HG03521 (cell line): ENCODE results near the gene GAGE13.
"Not testable (repeated sequence)": the region's sequence is repeated elsewhere in the genome, so short reads cannot be mapped to it uniquely, and the experiment has no call there.

Experiments
- ATAC-seq: cut with Tn5 transposase; IDR thresholded peaks from one replicate; pipeline ENCODE4 v1.9.1; 2021; ENCODE audit warnings: mild to moderate bottlenecking, moderate library complexity; ENCODE audit not compliant: unreplicated experiment

GAGE13 gene

DNA sequence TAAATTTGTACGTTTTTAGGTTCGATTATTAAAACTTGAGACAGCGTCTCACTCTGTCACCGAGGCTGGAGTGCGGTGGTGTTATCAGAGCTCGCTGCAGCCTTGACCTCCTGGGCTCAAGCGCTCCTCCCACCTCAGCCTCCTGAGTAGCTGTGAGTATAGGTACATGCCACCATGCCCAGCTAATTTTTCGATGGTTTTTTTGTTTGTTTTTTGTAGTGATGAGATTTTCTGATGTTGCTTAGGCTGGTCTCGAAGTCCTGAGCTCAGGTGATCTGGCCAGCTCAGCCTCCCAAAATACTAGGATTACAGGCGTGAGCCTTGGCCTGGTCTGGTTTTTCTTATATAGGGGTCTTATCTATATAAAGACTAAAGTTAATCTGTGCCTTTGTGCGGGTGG lies 961 bp upstream of the GAGE13 start:
- ATAC-seq, result not testable (repeated sequence)

DNA sequence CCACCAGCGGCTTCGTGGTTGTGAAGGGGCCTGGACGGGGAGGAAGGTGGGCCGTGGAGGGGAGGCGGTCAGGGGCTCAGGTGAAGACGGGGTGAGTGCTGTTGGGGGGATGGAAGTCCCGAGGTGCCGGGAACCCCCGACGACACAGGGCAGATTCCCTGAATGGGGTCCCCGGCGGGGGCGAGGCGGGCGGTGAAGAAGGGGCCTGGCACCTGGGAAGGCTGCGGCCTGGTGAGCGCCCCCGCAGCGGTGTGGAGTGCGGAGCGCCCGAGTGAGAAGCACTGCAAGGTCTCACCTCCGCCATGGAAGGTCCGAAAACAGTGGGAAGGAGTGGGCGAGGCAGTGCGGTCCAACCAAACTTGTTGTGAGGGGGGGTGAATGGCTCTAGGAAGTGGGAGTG lies 459 bp downstream of the GAGE13 start:
- ATAC-seq, result not testable (repeated sequence)

DNA sequence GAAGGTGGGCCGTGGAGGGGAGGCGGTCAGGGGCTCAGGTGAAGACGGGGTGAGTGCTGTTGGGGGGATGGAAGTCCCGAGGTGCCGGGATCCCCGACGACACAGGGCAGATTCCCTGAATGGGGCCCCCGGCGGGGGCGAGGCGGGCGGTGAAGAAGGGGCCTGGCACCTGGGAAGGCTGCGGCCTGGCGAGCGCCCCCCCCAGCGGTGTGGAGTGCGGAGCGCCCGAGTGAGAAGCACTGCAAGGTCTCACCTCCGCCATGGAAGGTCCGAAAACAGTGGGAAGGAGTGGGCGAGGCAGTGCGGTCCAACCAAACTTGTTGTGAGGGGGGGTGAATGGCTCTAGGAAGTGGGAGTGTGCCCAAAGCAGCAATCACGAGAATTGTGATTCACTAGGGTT lies 10.1 kb downstream of the GAGE13 start:
- ATAC-seq, result not testable (repeated sequence)

DNA sequence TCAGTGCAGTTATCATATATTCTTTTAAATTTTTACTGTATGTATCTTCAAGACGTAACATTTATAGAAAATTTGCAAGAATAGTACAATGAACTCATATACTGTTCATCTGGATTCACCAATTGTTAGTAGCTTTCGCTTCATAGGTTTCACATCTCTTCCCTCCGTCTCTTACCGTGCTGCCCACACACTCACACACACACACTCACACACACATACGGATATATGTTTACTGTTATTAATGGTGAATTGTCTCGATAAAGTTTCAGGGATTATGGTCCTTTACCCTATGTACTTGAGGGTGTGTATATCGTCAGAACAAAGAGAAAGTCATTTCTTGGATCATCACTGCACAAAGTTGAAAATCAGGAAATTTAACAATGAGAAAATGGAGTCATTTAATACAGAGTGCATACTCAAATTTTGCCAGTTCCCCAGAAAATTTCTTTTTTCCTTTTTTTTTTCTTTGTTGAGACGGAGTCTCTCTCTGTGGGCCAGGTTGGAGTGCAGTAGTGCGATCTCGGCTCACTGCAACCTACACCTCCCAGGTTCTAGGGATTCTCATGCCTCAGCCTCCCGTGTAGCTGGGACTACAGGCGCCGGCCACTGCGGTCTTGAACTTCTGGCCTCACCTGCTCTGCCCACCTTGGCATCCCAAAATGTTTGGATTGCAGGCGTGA lies 13.3 kb downstream of the GAGE13 start:
- not testable (repeated sequence) for ATAC-seq

DNA sequence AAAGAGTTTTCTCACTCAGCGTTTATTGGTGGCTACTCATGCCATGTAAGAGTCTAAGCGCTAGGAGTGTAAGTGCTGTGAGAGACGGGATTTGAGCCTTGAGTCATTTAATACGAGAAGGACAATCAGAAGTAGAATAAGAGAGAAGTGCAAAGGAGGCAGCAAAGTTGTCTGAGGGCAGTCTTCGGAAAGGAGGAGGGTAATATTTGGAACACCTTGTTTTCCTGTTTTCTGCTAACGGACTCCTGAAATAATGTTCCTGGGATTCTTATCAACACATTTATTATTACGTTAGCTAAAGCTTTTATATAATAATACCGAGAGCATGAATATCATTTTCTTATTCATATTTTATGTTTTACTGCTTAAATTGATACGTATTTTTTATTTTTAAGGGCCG lies 14.0 kb downstream of the GAGE13 start:
- not testable (repeated sequence) for ATAC-seq

DNA sequence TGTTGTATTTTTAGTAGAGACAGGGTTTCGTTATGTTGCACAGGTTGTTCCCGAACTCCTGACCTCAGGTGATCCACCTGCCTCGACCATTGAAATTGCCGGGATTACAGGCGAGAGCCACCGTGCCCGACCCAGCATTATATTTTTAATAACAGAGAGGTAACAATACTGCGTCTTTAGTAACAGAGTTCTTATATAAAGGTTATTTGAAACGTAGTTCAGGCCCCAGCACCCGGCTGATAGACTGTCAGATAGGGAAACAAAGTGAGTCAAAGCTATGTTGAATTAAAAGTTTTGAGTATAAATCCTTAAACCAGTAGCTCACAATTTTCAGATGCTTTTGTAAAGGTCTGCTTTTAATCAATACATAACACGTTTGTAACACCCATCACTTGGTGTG lies 14.8 kb downstream of the GAGE13 start:
- ATAC-seq, result not testable (repeated sequence)
